Esophagus muscularis mucosa (tissue), 4 donors: Measurements from ENCODE around the gene NEK8. TPM values are rescaled to one million over a fixed set of nuclear protein-coding genes. Genes with fewer than 3 reads are reported as not detected.
A peak's percentile ranks its signal among the peaks of the same experiment; 100 is the strongest.
"Not testable (repeated sequence)": the region's sequence is repeated elsewhere in the genome, so short reads cannot be mapped to it uniquely, and the experiment has no call there.

Experiments
- DNase-seq: peaks from one replicate; pipeline ENCODE4 v3.0.0-alpha.2; 2017; ENCODE audit errors: extremely low spot score
- H3K27ac ChIP-seq, 4 donors: fragments of 200-600 bp; sonication (generic); replicated peaks in 1 of 4; 1 replicate in 3 of 4; 2 replicates in 1 of 4; pipeline ENCODE4 v1.5.1; 2016 to 2019; ENCODE audit warnings: mild to moderate bottlenecking in 1 of 4
- H3K27me3 ChIP-seq, 4 donors: fragments of 200-600 bp; sonication (generic); one replicate each; pipeline versions ENCODE4 v1.5.1 to v1.6.0; 2016 to 2019
- H3K36me3 ChIP-seq, 4 donors: fragments of 200-600 bp; sonication (generic); one replicate each; pipeline ENCODE4 v1.5.1; 2016 to 2019
- H3K4me1 ChIP-seq, 4 donors: fragments of 200-600 bp; sonication (generic); one replicate each; pipeline ENCODE4 v1.5.1; 2016 to 2019
- H3K4me3 ChIP-seq, 4 donors: fragments of 200-600 bp; sonication (generic); 1 replicate in 2 of 4; 2 replicates in 2 of 4; pipeline ENCODE4 v1.5.1; 2016 to 2019; ENCODE audit warnings: mild to moderate bottlenecking in 4 of 4, moderate library complexity in 1 of 4
- H3K9me3 ChIP-seq, 4 donors: fragments of 200-600 bp; sonication (generic); 1 replicate in 3 of 4; 2 replicates in 1 of 4; pipeline ENCODE4 v1.5.1; 2016 to 2019
- CTCF ChIP-seq, 3 experiments: fragments of 200-600 bp in 2 of 3; fragments of 450-650 bp in 1 of 3; sonication (generic) in 2 of 3; IDR thresholded peaks; one replicate each; pipeline ENCODE4 v1.5.1; 2017 to 2019; ENCODE audit warnings: antibody characterized with exemption in 3 of 3, mild to moderate bottlenecking in 2 of 3, moderate library complexity in 1 of 3
- EP300 ChIP-seq: sonication (generic); formaldehyde crosslinking; IDR thresholded peaks from one replicate; pipeline ENCODE4 v1.6.1; 2017; ENCODE audit warnings: antibody characterized with exemption
- POLR2A ChIP-seq: fragments of 450-650 bp; IDR thresholded peaks from one replicate; pipeline ENCODE4 v1.6.1; 2017; ENCODE audit warnings: antibody characterized with exemption, moderate library complexity, mild to moderate bottlenecking, low read depth
- POLR2AphosphoS5 ChIP-seq, 2 donors: sonication (generic); formaldehyde crosslinking; IDR thresholded peaks; one replicate each; pipeline ENCODE4 v1.6.1; 2017; ENCODE audit warnings: antibody characterized with exemption in 2 of 2
- WGBS: methylation state at CpG from one replicate; pipeline ENCODE4 v1.1.5; 2018; 5-methylcytosine and 5-hydroxymethylcytosine counted together
- intact Hi-C: fragments of 100-400 bp; cut with DNase I; formaldehyde crosslinking; loops from one replicate; pipeline ENCODE4 v1.15.1; 2023
- total RNA-seq, 4 donors: library from RNA; depleted of rRNA; stranded (reverse); fragments of >200 nt; gene quantifications; one replicate each; pipeline versions ENCODE4 v1.1.0 to v1.2.1, GENCODE V29; 2016

Gene NEK8
- total RNA-seq, 4 donors from 2014 or later: 0.83 to 2.1 (median 1.6) TPM

- peaks cover 54 to 81% (median 71%) of the 10 kb centered on the region in 4 donors for H3K4me1 ChIP-seq
- WGBS: 72% methylated on average over 6 of the region's 7 CpGs
- no peak overlapping the region for H3K4me3 ChIP-seq
- H3K27me3 ChIP-seq: no peaks in the 10 kb centered on the region
- DNase-seq: no peak
- TF ChIP-seq EP300: no peak
- TF ChIP-seq CTCF (IDR thresholded peaks at IDR 0.05): no peak
- TF ChIP-seq POLR2AphosphoS5 (IDR thresholded peaks at IDR 0.05): no peak
- no peak for TF ChIP-seq POLR2A
- no peaks in the 10 kb centered on the region for H3K9me3 ChIP-seq
- intact Hi-C loops: loop anchor here (5.0 kb wide), 1 partner anchor 40 kb away; no protein-coding TSS in a partner anchor
- H3K36me3 ChIP-seq: peaks cover 33 to 44% (median 40%) of the 10 kb centered on the region in 4 donors
- H3K27ac ChIP-seq: peak overlapping the region in 1 of 4 donors; percentile 18
Observed at GRCh38 chr17:28722417-28723158, 6.0 kb upstream of the NEK8 start.

- intact Hi-C loops: loop anchor here (5.0 kb wide), 1 partner anchor 39 kb away; no protein-coding TSS in a partner anchor
- TF ChIP-seq POLR2AphosphoS5 (IDR thresholded peaks at IDR 0.05) (no peak), CTCF (IDR thresholded peaks at IDR 0.05) (no peak), POLR2A (no peak), EP300 (no peak)
- DNase-seq: no peak
- Histone ChIP-seq H3K36me3 (peaks cover 33 to 44% (median 40%) of the 10 kb centered on the region in 4 donors), H3K4me3 (no peak overlapping the region), H3K9me3 (no peaks in the 10 kb centered on the region), H3K27ac (no peak overlapping the region), H3K27me3 (no peaks in the 10 kb centered on the region), H3K4me1 (peaks cover 55 to 80% (median 73%) of the 10 kb centered on the region in 4 donors)
- WGBS: 76% methylated on average over 6 of the region's 6 CpGs
Observed at GRCh38 chr17:28723159-28723835, 5.3 kb upstream of the NEK8 start.

- H3K27me3 ChIP-seq, H3K4me3 ChIP-seq, DNase-seq, H3K27ac ChIP-seq, H3K9me3 ChIP-seq: not testable (repeated sequence)
- 64% methylated on average over 4 of the region's 4 CpGs for WGBS
- intact Hi-C loops: loop anchor here (5.0 kb wide), 1 partner anchor 38 kb away; no protein-coding TSS in a partner anchor
- peaks cover 50 to 75% (median 67%) of the 10 kb centered on the region in 4 donors for H3K4me1 ChIP-seq
- H3K36me3 ChIP-seq: peaks cover 33 to 44% (median 40%) of the 10 kb centered on the region in 4 donors
Observed at GRCh38 chr17:28723836-28724499, 4.6 kb upstream of the NEK8 start.

- no peak for DNase-seq
- WGBS: 79% methylated on average over 10 of the region's 10 CpGs
- no peak for TF ChIP-seq CTCF (IDR thresholded peaks at IDR 0.05)
- no peak for TF ChIP-seq POLR2A
- no peak for TF ChIP-seq EP300
- TF ChIP-seq POLR2AphosphoS5 (IDR thresholded peaks at IDR 0.05): no peak
- Histone ChIP-seq H3K27me3 (no peaks in the 10 kb centered on the region), H3K27ac (peak overlapping the region in 3 of 4 donors; percentile 95 to 98 (median 97)), H3K4me3 (no peak overlapping the region), H3K36me3 (peaks cover 33 to 44% (median 40%) of the 10 kb centered on the region in 4 donors), H3K4me1 (peaks cover 46 to 76% (median 69%) of the 10 kb centered on the region in 4 donors), H3K9me3 (no peaks in the 10 kb centered on the region)
- intact Hi-C loops: loop anchor here (5.0 kb wide), 1 partner anchor 38 kb away; no protein-coding TSS in a partner anchor
Observed at GRCh38 chr17:28724500-28725165, 4.0 kb upstream of the NEK8 start.
